ENCODE measurements around the gene NTN5. TPM values are rescaled to one million over a fixed set of nuclear protein-coding genes. Genes with fewer than 3 reads are reported as not detected.
"Not testable (repeated sequence)": the region's sequence is repeated elsewhere in the genome, so short reads cannot be mapped to it uniquely, and the experiment has no call there.

Gene NTN5
- total RNA-seq, 1 experiment from 2014 or later: 1.3 TPM

DNA sequence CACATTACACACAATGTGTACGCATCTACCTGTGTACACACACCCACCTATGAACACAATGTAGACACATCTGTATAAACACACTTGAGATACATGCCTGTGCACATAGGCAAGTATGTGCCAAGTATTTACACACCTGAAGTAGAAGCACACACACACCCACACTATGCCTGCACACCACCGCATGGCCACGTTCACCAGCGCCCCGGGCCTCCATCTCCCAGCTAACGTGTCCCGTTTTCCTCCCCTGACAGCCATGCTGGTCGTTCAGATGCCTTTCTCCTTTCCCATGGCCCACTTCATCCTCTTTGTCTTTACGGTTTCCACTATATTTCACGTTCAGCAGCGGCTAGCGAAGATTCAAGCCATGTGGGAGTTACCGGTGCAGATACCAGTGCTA lies 29.9 kb upstream of the NTN5 start:
- in situ Hi-C loops (cut with HindIII; ENCODE audit: low sequenced_read_pairs): no loop called here
- DNase-seq (ENCODE audit: low spot score): no peak

GRCh38 chr19:48698046-48698445 lies 25.2 kb upstream of the NTN5 start:
- peak; percentile 51 for DNase-seq (ENCODE audit: low spot score)
- in situ Hi-C loops (cut with HindIII; ENCODE audit: low sequenced_read_pairs): no loop called here

DNA sequence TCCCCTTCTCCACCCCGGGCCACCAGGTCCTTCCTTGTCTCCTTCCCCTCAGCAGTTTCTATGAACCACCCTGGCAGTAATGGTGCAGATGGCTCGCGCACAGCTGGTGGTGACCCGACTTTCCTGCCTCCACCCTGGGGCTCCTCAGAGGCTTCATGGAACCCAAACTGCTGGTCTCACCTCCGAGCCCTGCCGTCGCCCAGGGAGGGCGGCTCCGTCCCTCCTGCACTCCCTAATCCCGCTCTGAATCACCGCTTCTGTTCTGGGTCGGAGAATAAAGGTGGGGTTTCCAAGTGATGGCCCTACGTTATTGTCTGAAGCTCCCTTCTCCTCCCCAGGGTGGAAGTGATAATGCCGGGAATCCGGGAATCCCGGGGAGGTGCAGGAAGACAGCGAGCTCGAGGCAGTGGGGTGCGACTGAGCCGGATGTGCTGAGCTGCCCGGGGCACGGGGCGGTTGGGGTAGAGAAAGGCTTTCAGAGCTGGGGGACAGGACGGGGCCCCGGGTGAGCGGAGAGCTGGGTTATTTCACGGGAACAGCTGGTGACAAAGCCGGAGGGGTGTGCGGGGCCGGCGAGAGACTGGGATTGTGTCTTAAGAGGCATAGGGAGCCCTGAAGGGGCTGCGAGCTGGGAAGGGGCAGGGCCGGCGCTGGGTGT lies 23.7 kb upstream of the NTN5 start:
- in situ Hi-C loops (cut with HindIII; ENCODE audit: low sequenced_read_pairs): no loop called here
- peak; percentile 53 for DNase-seq (ENCODE audit: low spot score)

DNA sequence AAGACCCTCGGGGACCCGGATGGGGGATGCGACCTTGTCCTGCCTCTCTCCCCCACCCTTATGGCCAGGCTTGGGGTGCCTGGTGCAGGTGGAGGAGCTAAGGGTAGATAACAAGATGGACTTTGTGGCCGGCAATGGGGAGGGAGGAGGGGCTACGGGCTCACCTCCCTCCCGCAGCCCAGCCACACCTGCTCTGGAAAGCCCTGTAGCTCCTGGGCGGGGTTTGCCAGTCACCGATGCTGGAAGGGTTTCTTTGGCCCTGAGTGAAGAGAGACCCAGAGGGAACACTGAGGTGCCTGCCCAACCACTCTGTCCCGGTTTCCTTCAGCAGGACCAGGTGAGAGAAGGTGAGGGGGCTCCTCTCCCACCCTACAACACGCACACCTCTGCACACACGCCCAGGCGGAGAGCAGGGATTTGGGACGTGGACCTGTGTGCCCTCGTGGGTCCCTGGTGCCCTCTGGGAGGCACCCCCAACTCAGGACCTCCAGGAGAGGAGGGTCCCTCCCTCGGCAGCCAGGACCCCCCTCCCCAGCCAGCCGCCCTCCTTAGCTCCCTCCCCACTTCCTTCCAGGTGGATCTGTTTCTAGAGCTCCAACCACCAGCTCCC lies 23.0 kb upstream of the NTN5 start, which contains the start of gene FUT2:
FUT2 (plus strand) TSS at position 229 of the 610 bp plus-strand sequence. CDS start 6,986 bp downstream, outside the sequence.
- in situ Hi-C loops (cut with HindIII; ENCODE audit: low sequenced_read_pairs): no loop called here
- DNase-seq (ENCODE audit: low spot score): peak; percentile 83

DNA sequence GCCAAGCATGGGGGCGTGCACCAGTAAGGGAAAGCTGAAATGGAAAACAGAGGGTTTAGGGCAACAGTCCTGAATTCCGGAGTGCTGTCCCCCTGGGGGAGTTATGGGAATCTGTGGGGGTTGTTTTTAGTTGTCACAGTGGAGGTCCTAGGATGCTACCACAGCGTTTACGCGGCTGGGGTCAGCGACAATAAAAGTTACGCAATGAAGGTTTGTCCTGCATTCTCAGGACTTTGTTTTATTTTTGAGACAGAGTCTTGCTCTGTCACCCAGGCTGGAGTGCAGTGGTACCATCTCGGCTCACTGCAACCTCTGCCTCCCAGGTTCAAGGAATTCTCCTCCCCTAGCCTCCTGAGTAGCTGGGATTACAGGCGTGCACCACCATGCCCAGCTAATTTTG lies 20.8 kb upstream of the NTN5 start:
- in situ Hi-C loops (cut with HindIII; ENCODE audit: low sequenced_read_pairs): not testable (repeated sequence)

DNA sequence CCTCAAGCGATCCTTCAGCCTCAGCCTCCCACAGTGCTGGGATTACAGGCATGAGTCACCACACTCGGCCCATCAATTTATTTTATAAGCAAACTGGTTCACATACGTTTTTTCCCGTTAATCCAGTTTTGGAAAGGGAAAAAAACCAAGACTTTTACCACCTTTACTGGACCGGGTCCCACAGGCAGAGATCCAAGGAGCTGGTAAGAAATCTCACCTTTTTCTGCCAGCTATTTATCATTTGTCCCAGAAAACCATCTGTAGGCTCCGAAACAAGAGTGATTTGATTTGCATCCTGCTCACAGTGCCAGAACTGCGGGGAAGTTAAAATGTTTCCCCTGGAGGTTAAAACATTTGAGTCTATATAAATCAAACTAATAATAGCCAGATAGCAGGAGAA lies 16.6 kb upstream of the NTN5 start:
- in situ Hi-C loops (cut with HindIII; ENCODE audit: low sequenced_read_pairs): no loop called here
- DNase-seq (ENCODE audit: low spot score): peak; percentile 92

More for the DNA sequence above, 20.8 kb upstream of the NTN5 start:
- DNase-seq (ENCODE audit: low spot score): not testable (repeated sequence)

DNA sequence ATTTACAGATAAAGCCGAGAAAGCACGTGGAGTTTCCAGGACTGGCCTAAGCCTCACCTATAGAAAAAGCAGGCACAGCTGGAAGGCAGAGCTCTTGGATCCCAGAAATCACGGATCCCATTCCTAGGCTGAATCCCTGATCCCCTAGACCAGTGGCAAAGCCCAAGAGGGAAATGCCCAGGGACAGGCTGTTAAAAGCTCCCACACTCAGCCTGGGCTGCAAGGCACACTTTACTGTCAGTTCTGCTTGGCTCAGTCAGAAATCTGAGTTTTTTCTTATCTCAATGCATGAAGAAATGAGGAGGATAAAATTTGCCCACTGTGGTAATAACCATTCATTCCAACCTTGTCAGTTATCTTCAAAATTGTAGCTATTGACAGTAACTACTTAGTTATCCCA lies 15.0 kb upstream of the NTN5 start:
- in situ Hi-C loops (cut with HindIII; ENCODE audit: low sequenced_read_pairs): no loop called here
- no peak for DNase-seq (ENCODE audit: low spot score)

- in situ Hi-C loops (cut with HindIII; ENCODE audit: low sequenced_read_pairs); DNase-seq (ENCODE audit: low spot score): not testable (repeated sequence)
These were observed 13.8 kb upstream of the NTN5 start for GRCh38 chr19:48686637-48687036.

- in situ Hi-C loops (cut with HindIII; ENCODE audit: low sequenced_read_pairs): no loop called here
- peak; percentile 36 for DNase-seq (ENCODE audit: low spot score)
These were observed 13.3 kb upstream of the NTN5 start for GRCh38 chr19:48686088-48686487.

- in situ Hi-C loops (cut with HindIII; ENCODE audit: low sequenced_read_pairs): no loop called here
- DNase-seq (ENCODE audit: low spot score): no peak
These were observed 12.8 kb upstream of the NTN5 start for GRCh38 chr19:48685583-48685982.

DNA sequence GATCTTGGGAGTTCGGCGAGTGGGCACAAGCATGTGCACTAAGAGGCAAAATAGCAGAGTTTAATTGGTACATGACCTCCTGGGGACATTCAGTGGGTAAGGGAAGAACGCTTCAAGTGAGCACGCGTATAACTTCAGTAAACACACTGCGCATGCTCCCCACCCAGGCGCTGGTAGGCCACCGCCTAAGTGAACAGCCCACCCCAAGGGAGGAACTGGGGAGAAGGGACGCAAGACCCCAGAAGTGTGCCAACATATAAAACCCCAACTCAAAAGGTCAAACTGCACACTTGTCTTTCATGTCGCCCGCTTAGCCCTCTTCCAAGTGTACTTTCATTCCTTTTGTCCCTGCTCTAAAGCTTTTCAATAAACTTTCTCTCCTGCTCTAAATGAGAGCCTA lies 10.5 kb upstream of the NTN5 start:
- peak; percentile 52 for DNase-seq (ENCODE audit: low spot score)
- in situ Hi-C loops (cut with HindIII; ENCODE audit: low sequenced_read_pairs): no loop called here

DNA sequence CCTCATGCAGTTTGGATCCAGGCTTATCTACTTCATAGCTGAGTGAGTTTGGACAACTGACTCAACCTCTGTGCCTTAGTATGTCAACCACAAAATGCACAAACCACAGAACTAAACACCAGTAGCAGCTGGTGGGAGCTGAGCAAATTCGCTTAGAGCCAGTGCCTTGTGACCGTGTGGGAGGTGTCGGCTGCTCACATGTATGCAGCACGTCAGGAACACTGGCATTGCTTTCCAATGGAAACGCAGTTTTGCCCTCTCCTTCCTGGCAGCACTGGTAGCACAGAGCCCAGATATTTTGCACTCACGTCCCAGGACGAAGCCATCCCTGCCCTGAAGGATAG lies 8.3 kb upstream of the NTN5 start:
- in situ Hi-C loops (cut with HindIII; ENCODE audit: low sequenced_read_pairs): no loop called here
- no peak for DNase-seq (ENCODE audit: low spot score)

- DNase-seq (ENCODE audit: low spot score): no peak
- in situ Hi-C loops (cut with HindIII; ENCODE audit: low sequenced_read_pairs): no loop called here
These were observed 7.8 kb upstream of the NTN5 start for GRCh38 chr19:48680436-48681126.

DNA sequence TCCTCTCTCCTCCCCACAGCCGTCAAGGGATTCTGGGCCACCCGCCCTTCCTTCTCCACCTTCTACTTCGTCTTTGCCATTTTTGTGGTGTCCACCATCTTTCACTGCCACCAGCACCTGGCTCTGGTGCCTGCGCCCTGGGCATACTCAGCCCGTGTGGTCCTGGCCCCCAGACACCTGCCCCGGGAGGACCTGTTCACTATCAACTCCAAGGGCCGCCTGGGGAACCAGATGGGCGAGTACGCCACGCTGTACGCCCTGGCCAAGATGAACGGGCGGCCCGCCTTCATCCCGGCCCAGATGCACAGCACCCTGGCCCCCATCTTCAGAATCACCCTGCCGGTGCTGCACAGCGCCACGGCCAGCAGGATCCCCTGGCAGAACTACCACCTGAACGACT lies 7.2 kb upstream of the NTN5 start:
- DNase-seq (ENCODE audit: low spot score); in situ Hi-C loops (cut with HindIII; ENCODE audit: low sequenced_read_pairs): not testable (repeated sequence)

DNA sequence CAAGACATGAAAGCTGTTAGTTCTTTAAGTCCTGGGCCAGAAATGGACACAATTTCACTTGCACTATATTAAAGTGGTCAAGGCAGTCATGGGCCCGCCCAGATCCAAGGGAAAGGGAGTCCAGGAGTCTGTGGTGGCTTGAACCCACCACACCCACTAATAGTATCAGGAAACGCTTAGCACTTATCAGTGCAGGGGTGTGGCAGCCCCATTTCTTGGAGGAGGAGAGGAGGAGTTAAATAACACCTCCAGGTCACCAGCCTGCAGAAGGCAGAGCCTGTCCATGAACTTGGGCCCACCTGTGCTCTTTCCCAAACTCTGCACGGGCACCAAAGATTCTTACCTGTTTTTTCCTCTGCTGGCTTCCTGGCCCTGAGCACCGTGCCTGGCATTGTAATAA lies 5.4 kb upstream of the NTN5 start:
- DNase-seq (ENCODE audit: low spot score): no peak
- in situ Hi-C loops (cut with HindIII; ENCODE audit: low sequenced_read_pairs): no loop called here

GRCh38 chr19:48676887-48677286 lies 4.1 kb upstream of the NTN5 start:
- in situ Hi-C loops (cut with HindIII; ENCODE audit: low sequenced_read_pairs): no loop called here
- DNase-seq (ENCODE audit: low spot score): no peak

- in situ Hi-C loops (cut with HindIII; ENCODE audit: low sequenced_read_pairs): no loop called here
- no peak for DNase-seq (ENCODE audit: low spot score)
These were observed 3.7 kb upstream of the NTN5 start for GRCh38 chr19:48676487-48676886.

GRCh38 chr19:48674921-48675824 lies 2.4 kb upstream of the NTN5 start:
- DNase-seq (ENCODE audit: low spot score): peak; percentile 96
- in situ Hi-C loops (cut with HindIII; ENCODE audit: low sequenced_read_pairs): no loop called here

DNA sequence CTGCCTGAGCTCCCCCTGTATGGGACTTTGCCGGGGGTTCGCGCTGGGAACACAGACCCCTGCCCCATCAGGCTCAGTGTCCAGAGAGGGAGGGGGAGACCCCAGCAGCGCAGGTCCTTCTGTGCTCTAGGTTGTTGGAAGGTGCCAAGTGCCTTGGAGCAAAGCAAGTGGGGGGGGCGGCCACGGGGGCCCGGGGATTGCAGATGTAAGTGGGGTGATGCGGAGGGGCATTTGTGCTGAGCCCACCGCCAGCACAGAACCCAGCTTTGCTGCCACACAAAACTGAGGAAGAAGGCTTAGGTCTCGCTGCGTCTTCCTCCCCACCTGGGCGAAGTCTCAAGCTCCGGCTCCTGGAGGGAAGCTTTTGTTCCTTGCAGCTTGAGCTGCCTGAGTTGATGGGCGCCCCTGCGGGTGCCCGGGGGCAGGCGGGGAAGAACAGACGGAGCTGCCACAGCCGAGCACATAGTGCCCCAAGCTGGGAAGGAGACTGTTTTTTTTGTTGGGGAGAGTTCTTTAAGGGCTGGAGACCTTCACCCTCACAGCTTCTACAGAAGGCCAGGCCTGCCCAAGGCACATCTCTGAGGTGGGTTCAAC lies 1.5 kb upstream of the NTN5 start:
- no peak for DNase-seq (ENCODE audit: low spot score)
- in situ Hi-C loops (cut with HindIII; ENCODE audit: low sequenced_read_pairs): no loop called here

Data from G401 (cell line).